ENCODE data around the gene YWHAG. TPM values are rescaled to one million over a fixed set of nuclear protein-coding genes. Genes with fewer than 3 reads are reported as not detected.
"Not testable (repeated sequence)": the region's sequence is repeated elsewhere in the genome, so short reads cannot be mapped to it uniquely, and the experiment has no call there.

Gene YWHAG
- total RNA-seq, 1 donor from 2014 or later: 223 TPM

DNA sequence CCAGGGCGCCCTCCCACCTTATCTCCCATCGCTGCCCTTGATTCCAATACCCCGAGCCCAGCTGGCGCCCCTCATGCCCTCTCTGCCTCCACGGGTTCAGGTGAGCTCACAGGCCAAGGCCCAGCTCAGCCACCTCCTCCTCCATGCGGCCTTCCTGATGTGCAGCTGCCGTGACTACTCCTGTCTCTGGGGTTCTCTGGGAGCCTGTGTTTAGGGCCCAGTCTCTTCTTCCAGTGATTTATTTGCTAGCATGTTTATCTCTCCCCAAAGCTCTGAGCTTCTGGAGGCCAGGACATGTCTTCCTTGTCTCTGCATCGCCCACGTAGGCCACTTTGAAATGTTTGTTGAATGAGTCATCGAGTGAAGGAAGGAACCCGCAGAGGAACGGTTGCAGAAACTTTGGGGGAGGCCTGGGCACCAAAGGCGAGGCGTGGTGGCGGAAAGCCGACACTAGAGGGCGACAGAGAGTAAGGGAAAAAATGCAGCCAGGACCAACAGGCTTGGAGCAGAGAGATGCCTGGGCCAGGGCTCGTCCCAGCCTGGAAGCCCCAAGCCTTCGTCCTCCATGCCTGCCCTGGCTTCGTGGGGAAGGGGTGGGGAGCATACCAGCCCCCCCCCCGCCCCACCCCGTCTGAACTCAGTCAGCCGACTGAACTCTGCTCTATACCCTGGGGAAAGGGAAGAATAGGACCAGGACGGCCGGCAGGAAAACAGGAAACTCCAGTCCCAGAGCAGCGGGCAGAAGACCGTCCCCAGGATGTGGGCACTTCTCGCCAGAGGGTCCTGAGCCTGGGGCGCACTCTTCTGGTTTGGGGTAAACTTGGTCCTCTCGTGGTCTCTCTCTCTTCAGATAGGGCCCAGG lies 67.2 kb downstream of the YWHAG start:
- Histone ChIP-seq H3K4me1 (peaks cover 56% of the 10 kb centered on the region), H3K27ac (replicated peaks) (peak overlapping the region; percentile 96), H3K4me3 (peak overlapping the region; percentile 60), H3K36me3 (no peaks in the 10 kb centered on the region), H3K9me3 (replicated peaks) (no peaks in the 10 kb centered on the region), H3K27me3 (ENCODE audit: low read depth) (no peaks in the 10 kb centered on the region)
- DNase-seq: peak; percentile 91
- TF ChIP-seq CTCF (IDR thresholded peaks at IDR 0.05; ENCODE audit: borderline replicate concordance): peak; percentile 97
- intact Hi-C loops (cut with micrococcal nuclease): no loop called here

- H3K27me3 ChIP-seq (ENCODE audit: low read depth); H3K36me3 ChIP-seq; H3K9me3 ChIP-seq (replicated peaks); intact Hi-C loops (cut with micrococcal nuclease); DNase-seq; H3K4me3 ChIP-seq: not testable (repeated sequence)
- peak overlapping the region; percentile 96 for H3K27ac ChIP-seq (replicated peaks)
- H3K4me1 ChIP-seq: peaks cover 56% of the 10 kb centered on the region
Observed at GRCh38 chr7:76290847-76291350, 67.9 kb downstream of the YWHAG start.

- Histone ChIP-seq H3K4me1 (peaks cover 25% of the 10 kb centered on the region), H3K27me3 (ENCODE audit: low read depth) (peaks cover 15% of the 10 kb centered on the region), H3K4me3 (no peak overlapping the region), H3K36me3 (no peaks in the 10 kb centered on the region), H3K9me3 (replicated peaks) (no peaks in the 10 kb centered on the region), H3K27ac (replicated peaks) (no peak overlapping the region)
- intact Hi-C loops (cut with micrococcal nuclease): no loop called here
- no peak for TF ChIP-seq CTCF (IDR thresholded peaks at IDR 0.05; ENCODE audit: borderline replicate concordance)
- DNase-seq: no peak
Observed at GRCh38 chr7:76286842-76287403, 71.9 kb downstream of the YWHAG start.

GRCh38 chr7:76285604-76286374 lies 73.0 kb downstream of the YWHAG start:
- no peak for TF ChIP-seq CTCF (IDR thresholded peaks at IDR 0.05; ENCODE audit: borderline replicate concordance)
- DNase-seq: no peak

GRCh38 chr7:76283254-76284159 lies 75.3 kb downstream of the YWHAG start:
- TF ChIP-seq CTCF (IDR thresholded peaks at IDR 0.05; ENCODE audit: borderline replicate concordance): no peak
- no peak for DNase-seq
- H3K4me1 ChIP-seq: peaks cover 19% of the 10 kb centered on the region
- intact Hi-C loops (cut with micrococcal nuclease): no loop called here
- H3K36me3 ChIP-seq: no peaks in the 10 kb centered on the region
- H3K4me3 ChIP-seq: peak overlapping the region; percentile 70
- H3K27me3 ChIP-seq (ENCODE audit: low read depth): peaks cover 38% of the 10 kb centered on the region
- H3K9me3 ChIP-seq (replicated peaks): no peaks in the 10 kb centered on the region
- H3K27ac ChIP-seq (replicated peaks): no peak overlapping the region

More at GRCh38 chr7:76285604-76286374, 73.0 kb downstream of the YWHAG start:
- Histone ChIP-seq H3K4me1 (peaks cover 19% of the 10 kb centered on the region), H3K4me3 (no peak overlapping the region), H3K27me3 (ENCODE audit: low read depth) (peaks cover 24% of the 10 kb centered on the region), H3K27ac (replicated peaks) (no peak overlapping the region), H3K36me3 (no peaks in the 10 kb centered on the region), H3K9me3 (replicated peaks) (no peaks in the 10 kb centered on the region)
- intact Hi-C loops (cut with micrococcal nuclease): no loop called here
